Measurements from ENCODE around the gene RIF1.
"Not testable (repeated sequence)": the region's sequence is repeated elsewhere in the genome, so short reads cannot be mapped to it uniquely, and the experiment has no call there.

The RIF1 gene

GRCh38 chr2:151409601-151410484, at the start of gene RIF1:
Gene RIF1, plus strand, starts transcription at chr2:151409902. Its CDS starts 522 bp downstream, at chr2:151410424.
- DNase-seq (ENCODE audit: low read depth), result peak; percentile 53

- DNase-seq (ENCODE audit: low read depth), result no peak
Observed at GRCh38 chr2:151361674-151362370, 47.9 kb upstream of the RIF1 start.

GRCh38 chr2:151363709-151364108, 46.0 kb upstream of the RIF1 start:
- no peak for DNase-seq (ENCODE audit: low read depth)

GRCh38 chr2:151367571-151367970, 42.1 kb upstream of the RIF1 start:
- no peak for DNase-seq (ENCODE audit: low read depth)

GRCh38 chr2:151374436-151374835, 35.3 kb upstream of the RIF1 start:
- DNase-seq (ENCODE audit: low read depth), result no peak

- no peak for DNase-seq (ENCODE audit: low read depth)
Observed at GRCh38 chr2:151379169-151379568, 30.5 kb upstream of the RIF1 start.

- DNase-seq (ENCODE audit: low read depth), result no peak
Observed at GRCh38 chr2:151380580-151381235, 29.0 kb upstream of the RIF1 start.

- DNase-seq (ENCODE audit: low read depth), result no peak
Observed at GRCh38 chr2:151381266-151381665, 28.4 kb upstream of the RIF1 start.

GRCh38 chr2:151388011-151388410, 21.7 kb upstream of the RIF1 start:
- no peak for DNase-seq (ENCODE audit: low read depth)

GRCh38 chr2:151391436-151391835, 18.3 kb upstream of the RIF1 start:
- DNase-seq (ENCODE audit: low read depth), result no peak

GRCh38 chr2:151394509-151394908, 15.2 kb upstream of the RIF1 start:
- no peak for DNase-seq (ENCODE audit: low read depth)

- DNase-seq (ENCODE audit: low read depth), result no peak
Observed at GRCh38 chr2:151395509-151396374, 14.0 kb upstream of the RIF1 start.

- no peak for DNase-seq (ENCODE audit: low read depth)
Observed at GRCh38 chr2:151399981-151400380, 9.7 kb upstream of the RIF1 start.

GRCh38 chr2:151401149-151401548, 8.6 kb upstream of the RIF1 start:
- no peak for DNase-seq (ENCODE audit: low read depth)

GRCh38 chr2:151403914-151404313, 5.8 kb upstream of the RIF1 start:
- no peak for DNase-seq (ENCODE audit: low read depth)

GRCh38 chr2:151405376-151405775, 4.3 kb upstream of the RIF1 start:
- no peak for DNase-seq (ENCODE audit: low read depth)

- DNase-seq (ENCODE audit: low read depth), result no peak
Observed at GRCh38 chr2:151407281-151407680, 2.4 kb upstream of the RIF1 start.

- DNase-seq (ENCODE audit: low read depth), result no peak
Observed at GRCh38 chr2:151408788-151409600, 708 bp upstream of the RIF1 start.

- no peak for DNase-seq (ENCODE audit: low read depth)
Observed at GRCh38 chr2:151410485-151410834, 758 bp downstream of the RIF1 start.

GRCh38 chr2:151417650-151418049, 7.9 kb downstream of the RIF1 start:
- no peak for DNase-seq (ENCODE audit: low read depth)

- not testable (repeated sequence) for DNase-seq (ENCODE audit: low read depth)
Observed at GRCh38 chr2:151421681-151422080, 12.0 kb downstream of the RIF1 start.
